Measurements from ENCODE around the gene SNCAIP.
A peak's percentile ranks its signal among the peaks of the same experiment; 100 is the strongest.

Gene SNCAIP

DNA sequence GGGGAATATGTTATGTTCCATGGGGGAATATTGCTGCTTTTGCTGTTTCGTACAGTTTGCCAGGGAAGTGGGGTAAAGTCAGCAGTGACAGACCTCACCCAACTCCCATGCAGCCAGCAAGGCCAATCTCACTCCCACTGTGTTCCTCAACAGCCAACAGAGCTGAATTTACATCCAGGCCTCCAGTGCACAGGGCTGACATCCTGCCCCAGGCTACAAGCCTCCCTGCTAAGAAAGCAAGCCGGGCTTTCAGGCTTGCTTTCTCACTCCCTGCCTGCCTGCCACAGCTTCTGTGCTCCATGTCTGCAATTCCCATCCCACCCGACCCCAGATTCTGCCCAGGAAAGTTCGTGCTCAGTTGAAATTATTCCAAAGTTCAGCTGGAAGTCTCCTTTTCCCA is 25.5 kb upstream of the SNCAIP start:
- H3K4me3 ChIP-seq (ENCODE audit: low read depth, low read length) = no peak overlapping the region
- TF ChIP-seq CTCF (IDR thresholded peaks at IDR 0.05; ENCODE audit: low read depth, low read length, missing control alignments) = no peak
- no peak for DNase-seq (ENCODE audit: low read depth)

GRCh38 chr5:122287101-122287500 is 24.9 kb upstream of the SNCAIP start:
- no peak overlapping the region for H3K4me3 ChIP-seq (ENCODE audit: low read depth, low read length)
- TF ChIP-seq CTCF (IDR thresholded peaks at IDR 0.05; ENCODE audit: low read depth, low read length, missing control alignments) = no peak
- no peak for DNase-seq (ENCODE audit: low read depth)

- no peak overlapping the region for H3K4me3 ChIP-seq (ENCODE audit: low read depth, low read length)
- TF ChIP-seq CTCF (IDR thresholded peaks at IDR 0.05; ENCODE audit: low read depth, low read length, missing control alignments) = no peak
- DNase-seq (ENCODE audit: low read depth) = no peak
These were observed 20.8 kb upstream of the SNCAIP start for GRCh38 chr5:122291000-122291901.

- H3K4me3 ChIP-seq (ENCODE audit: low read depth, low read length) = no peak overlapping the region
- TF ChIP-seq CTCF (IDR thresholded peaks at IDR 0.05; ENCODE audit: low read depth, low read length, missing control alignments) = no peak
- DNase-seq (ENCODE audit: low read depth) = no peak
These were observed 19.7 kb upstream of the SNCAIP start for GRCh38 chr5:122292332-122292731.

DNA sequence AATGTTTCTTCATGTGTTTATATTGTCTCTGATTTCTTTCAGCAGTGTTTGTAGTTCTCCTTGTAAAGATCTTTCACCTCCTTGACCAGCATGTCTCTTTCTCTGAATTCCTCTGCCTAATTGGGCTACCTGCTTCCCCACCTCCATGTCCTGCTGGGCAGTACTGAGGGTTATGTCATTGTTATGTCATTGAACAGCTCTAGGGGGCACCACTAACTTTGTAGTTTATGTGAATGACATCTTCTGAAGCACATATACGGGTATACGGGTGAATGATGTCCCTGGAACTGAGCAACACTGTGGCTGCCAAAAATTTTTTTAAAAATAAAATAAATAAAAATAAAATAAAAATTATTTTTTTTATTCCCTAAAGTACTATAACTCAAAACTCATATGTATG is 16.9 kb upstream of the SNCAIP start:
- peak; percentile 49 for TF ChIP-seq CTCF (IDR thresholded peaks at IDR 0.05; ENCODE audit: low read depth, low read length, missing control alignments)
- peak; percentile 8 for DNase-seq (ENCODE audit: low read depth)
- H3K4me3 ChIP-seq (ENCODE audit: low read depth, low read length) = no peak overlapping the region

- no peak for DNase-seq (ENCODE audit: low read depth)
- no peak for TF ChIP-seq CTCF (IDR thresholded peaks at IDR 0.05; ENCODE audit: low read depth, low read length, missing control alignments)
- no peak overlapping the region for H3K4me3 ChIP-seq (ENCODE audit: low read depth, low read length)
These were observed 15.2 kb upstream of the SNCAIP start for GRCh38 chr5:122296871-122297270.
